Type B pancreatic cell (in vitro differentiated cells): ENCODE measurements around the gene HEATR5B. TPM values are rescaled to one million over a fixed set of nuclear protein-coding genes. Genes with fewer than 3 reads are reported as not detected.
A peak's percentile ranks its signal among the peaks of the same experiment; 100 is the strongest.
"Not testable (repeated sequence)": the region's sequence is repeated elsewhere in the genome, so short reads cannot be mapped to it uniquely, and the experiment has no call there.

Source experiments
- DNase-seq: peaks from one replicate; pipeline ENCODE4 v3.0.0; 2021; ENCODE audit warnings: mixed read lengths; ENCODE audit not compliant: unreplicated experiment; ENCODE audit errors: extremely low spot score
- H3K27ac Mint-ChIP-seq: 2 replicates; pipeline ENCODE4 v1.8.0; 2021; ENCODE audit warnings: mild to moderate bottlenecking, mixed read lengths
- H3K27me3 Mint-ChIP-seq: 2 replicates; pipeline ENCODE4 v1.8.0; 2021; ENCODE audit warnings: mixed read lengths
- H3K36me3 Mint-ChIP-seq: 2 replicates; pipeline ENCODE4 v1.8.0; 2021; ENCODE audit warnings: mixed read lengths
- H3K4me1 Mint-ChIP-seq: one replicate; pipeline ENCODE4 v1.8.0; 2021; ENCODE audit warnings: mixed read lengths; ENCODE audit not compliant: unreplicated experiment
- H3K4me3 Mint-ChIP-seq: 2 replicates; pipeline ENCODE4 v1.8.0; 2021; ENCODE audit warnings: mild to moderate bottlenecking, mixed read lengths
- H3K9me3 Mint-ChIP-seq: 2 replicates; pipeline ENCODE4 v1.8.0; 2021; ENCODE audit warnings: mixed read lengths
- CTCF ChIP-seq: fragments of 200-600 bp; sonication (generic); conservative IDR thresholded peaks from 2 replicates; pipeline ENCODE4 v1.5.0; 2021; ENCODE audit warnings: antibody characterized with exemption, mild to moderate bottlenecking
- total RNA-seq: library from RNA; stranded (reverse); gene quantifications from 2 replicates; pipeline ENCODE4 v1.2.1, GENCODE V29; 2021; ENCODE audit warnings: low replicate concordance

HEATR5B gene
- total RNA-seq, 1 donor from 2014 or later = 18.9 TPM

DNA sequence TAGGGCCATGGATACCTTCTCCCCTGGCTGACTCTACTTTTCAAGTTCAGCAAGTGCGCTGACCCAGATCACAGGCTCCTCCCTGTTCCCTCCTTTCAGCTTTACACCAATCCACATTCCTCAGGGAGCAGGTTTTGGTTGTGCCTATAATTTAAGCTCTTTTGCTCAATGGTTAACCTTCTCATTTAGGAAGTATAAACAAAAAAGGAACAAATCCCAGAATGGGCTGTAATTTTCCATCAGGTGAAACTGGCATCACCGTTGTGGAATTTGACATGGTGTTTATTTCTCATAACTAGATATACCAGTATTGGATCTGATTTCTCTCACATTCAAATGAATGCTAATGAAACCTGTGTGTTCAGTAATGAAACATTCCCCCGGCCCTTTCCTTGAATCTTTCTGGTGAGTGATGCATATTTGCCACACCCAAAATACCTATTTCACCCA, 131.4 kb downstream of the HEATR5B start:
- Mint-ChIP-seq H3K27me3 (no peaks in the 10 kb centered on the region), H3K9me3 (no peaks in the 10 kb centered on the region), H3K36me3 (peaks cover 12% of the 10 kb centered on the region), H3K27ac (peak overlapping the region; percentile 97), H3K4me1 (peaks cover 34% of the 10 kb centered on the region), H3K4me3 (peak overlapping the region; percentile 69)
- no peak for DNase-seq
- no peak for TF ChIP-seq CTCF

GRCh38 chr2:36951574-36951973, 132.6 kb downstream of the HEATR5B start:
- no peak for TF ChIP-seq CTCF
- H3K36me3 Mint-ChIP-seq = peaks cover 12% of the 10 kb centered on the region
- H3K9me3 Mint-ChIP-seq = no peaks in the 10 kb centered on the region
- H3K27ac Mint-ChIP-seq = peak overlapping the region; percentile 97
- H3K4me3 Mint-ChIP-seq = peak overlapping the region; percentile 12
- DNase-seq = no peak
- peaks cover 34% of the 10 kb centered on the region for H3K4me1 Mint-ChIP-seq
- H3K27me3 Mint-ChIP-seq = no peaks in the 10 kb centered on the region

- Mint-ChIP-seq H3K4me1 (peaks cover 34% of the 10 kb centered on the region), H3K36me3 (peaks cover 12% of the 10 kb centered on the region), H3K27ac (peak overlapping the region; percentile 97), H3K9me3 (no peaks in the 10 kb centered on the region), H3K4me3 (no peak overlapping the region), H3K27me3 (no peaks in the 10 kb centered on the region)
- no peak for DNase-seq
- no peak for TF ChIP-seq CTCF
Measured at GRCh38 chr2:36951027-36951518, 133.1 kb downstream of the HEATR5B start.

- Mint-ChIP-seq H3K4me3 (no peak overlapping the region), H3K4me1 (peaks cover 29% of the 10 kb centered on the region), H3K9me3 (no peaks in the 10 kb centered on the region), H3K27ac (peak overlapping the region; percentile 37), H3K27me3 (no peaks in the 10 kb centered on the region), H3K36me3 (peaks cover 7% of the 10 kb centered on the region)
- no peak for TF ChIP-seq CTCF
- no peak for DNase-seq
Measured at GRCh38 chr2:36949845-36950244, 134.3 kb downstream of the HEATR5B start.

GRCh38 chr2:36945240-36945639, 138.9 kb downstream of the HEATR5B start:
- H3K27ac Mint-ChIP-seq, H3K4me3 Mint-ChIP-seq: not testable (repeated sequence)

DNA sequence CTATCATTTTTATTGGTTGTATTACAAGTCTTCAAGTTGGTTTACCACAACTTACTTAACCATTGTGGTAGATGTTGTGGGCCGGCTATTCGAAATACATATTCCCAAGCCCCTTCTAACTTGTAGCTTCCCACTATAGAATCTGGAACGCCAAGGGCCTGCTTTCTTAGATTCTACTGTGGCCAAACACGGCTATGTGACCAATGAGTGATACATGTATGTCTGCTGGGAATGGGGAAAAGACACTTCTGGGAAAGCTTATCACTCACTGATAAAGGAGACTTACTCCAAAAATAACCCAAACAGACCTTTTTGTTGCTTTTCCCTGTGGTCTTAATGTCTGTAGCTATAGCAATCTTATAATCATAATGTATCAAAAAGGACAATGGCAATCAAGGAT, 142.3 kb downstream of the HEATR5B start:
- Mint-ChIP-seq H3K9me3 (no peaks in the 10 kb centered on the region), H3K4me1 (no peaks in the 10 kb centered on the region), H3K27ac (no peak overlapping the region), H3K36me3 (no peaks in the 10 kb centered on the region), H3K4me3 (no peak overlapping the region), H3K27me3 (no peaks in the 10 kb centered on the region)
- no peak for TF ChIP-seq CTCF
- DNase-seq = no peak

More at GRCh38 chr2:36945240-36945639, 138.9 kb downstream of the HEATR5B start:
- H3K4me1 Mint-ChIP-seq, H3K27me3 Mint-ChIP-seq, H3K36me3 Mint-ChIP-seq, DNase-seq, H3K9me3 Mint-ChIP-seq: not testable (repeated sequence)

DNA sequence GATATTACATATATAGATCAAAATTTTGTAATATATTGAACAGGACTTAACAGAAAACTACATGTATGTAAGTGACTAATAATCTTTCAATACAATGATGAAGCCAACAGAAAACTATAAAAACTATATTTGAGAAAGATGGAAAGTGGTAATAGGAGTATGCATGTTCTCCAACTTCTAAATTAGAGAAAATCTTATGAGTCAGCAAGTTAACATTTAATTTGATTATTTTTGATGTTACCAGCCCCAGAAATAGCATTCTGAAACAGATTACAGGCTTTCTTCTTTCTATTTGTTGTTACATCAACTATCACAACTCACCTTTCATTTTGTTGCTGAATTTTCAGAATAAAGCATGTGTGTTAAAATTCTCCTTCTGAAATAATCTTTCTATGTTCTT, 147.6 kb downstream of the HEATR5B start:
- H3K27me3 Mint-ChIP-seq, H3K27ac Mint-ChIP-seq, H3K4me1 Mint-ChIP-seq, H3K36me3 Mint-ChIP-seq, H3K4me3 Mint-ChIP-seq, DNase-seq, H3K9me3 Mint-ChIP-seq: not testable (repeated sequence)

DNA sequence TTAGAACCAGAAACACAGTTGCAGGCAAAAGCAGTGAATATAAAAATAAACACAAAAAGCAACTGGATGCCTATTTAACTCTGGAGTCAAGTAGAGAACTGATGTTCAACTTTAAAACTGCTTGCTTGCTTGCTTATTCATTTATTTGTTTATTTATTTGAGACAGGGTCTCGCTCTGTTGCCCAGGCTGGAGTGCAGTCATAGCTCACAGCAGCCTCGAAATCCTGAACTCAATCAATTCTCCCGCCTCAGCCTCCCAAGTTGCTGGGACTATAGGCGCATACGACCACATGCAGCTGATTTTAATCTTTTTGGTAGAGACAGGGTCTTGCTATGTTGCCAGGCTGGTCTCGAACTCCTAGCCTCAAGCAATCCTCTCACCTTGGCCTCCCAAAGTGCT, 152.5 kb downstream of the HEATR5B start:
- not testable (repeated sequence) for H3K4me1 Mint-ChIP-seq, H3K27ac Mint-ChIP-seq, H3K36me3 Mint-ChIP-seq, DNase-seq, H3K9me3 Mint-ChIP-seq, H3K4me3 Mint-ChIP-seq, H3K27me3 Mint-ChIP-seq
